Measurements from ENCODE around the gene SIGMAR1. TPM values are rescaled to one million over a fixed set of nuclear protein-coding genes. Genes with fewer than 3 reads are reported as not detected.

The SIGMAR1 gene
- total RNA-seq: 100 to 1,000 TPM; 103 to 142 TPM

DNA sequence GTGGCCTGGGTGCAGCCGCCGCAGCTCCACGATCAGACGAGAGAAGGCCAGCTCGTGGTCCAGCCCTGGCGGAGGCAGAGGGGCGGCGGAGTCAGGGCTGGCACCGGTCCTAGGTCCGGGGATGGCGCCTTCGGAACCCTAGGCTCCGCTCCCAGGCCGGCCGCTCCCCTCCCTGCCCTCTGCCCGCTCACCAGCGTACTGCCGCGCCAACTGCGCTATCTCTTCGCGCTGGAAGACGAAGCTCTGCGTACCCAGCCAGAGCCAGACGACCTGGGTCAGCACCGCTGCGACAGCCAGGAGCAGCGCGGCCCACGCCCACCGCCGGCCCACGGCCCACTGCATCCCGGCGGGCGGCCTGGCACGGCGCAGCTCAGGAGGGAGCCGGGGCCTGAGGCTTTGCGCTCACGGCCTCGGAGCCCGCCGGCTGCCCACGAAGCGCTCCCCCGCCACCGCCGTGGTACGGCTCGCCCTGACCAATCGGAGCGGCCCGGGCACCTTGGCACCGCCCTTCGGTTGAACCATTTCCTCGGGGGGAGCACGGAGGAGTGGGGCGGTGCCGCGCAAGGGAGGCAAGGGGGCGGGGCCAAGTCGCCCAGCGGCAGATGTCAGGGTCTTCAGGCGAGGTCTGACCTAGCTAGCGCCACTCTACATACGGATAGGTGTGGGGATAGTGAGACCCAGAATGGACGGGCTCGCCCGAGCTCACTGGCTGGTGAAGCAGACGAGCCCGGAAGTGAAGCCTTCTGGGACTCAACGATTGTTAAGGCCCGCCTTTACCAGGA is at the start of gene SIGMAR1:
SIGMAR1 (minus strand) TSS at position 432 of the 782 bp plus-strand sequence; CDS start at position 342, 90 bp downstream.
- no peaks in the 10 kb centered on the region for H3K36me3 ChIP-seq
- WGBS: under 1% methylated on average over 66 of the region's 74 CpGs
- H3K4me1 ChIP-seq (replicated peaks): no peaks in the 10 kb centered on the region
- peak within 1 kb of the TSS; percentile 78 to 87 for H3K27ac ChIP-seq
- H3K27me3 ChIP-seq (replicated peaks; ENCODE audit: insufficient read depth): no peaks in the 10 kb centered on the region
- intact Hi-C loops (cut with DNase I): loop anchor here (2.0 kb wide), 1 partner anchor 25 kb away; the partner anchor contains the start of gene RPP25L
- peak within 1 kb of the TSS; percentile 74 to 76 for H3K4me3 ChIP-seq
- TF ChIP-seq, protein P1, sequence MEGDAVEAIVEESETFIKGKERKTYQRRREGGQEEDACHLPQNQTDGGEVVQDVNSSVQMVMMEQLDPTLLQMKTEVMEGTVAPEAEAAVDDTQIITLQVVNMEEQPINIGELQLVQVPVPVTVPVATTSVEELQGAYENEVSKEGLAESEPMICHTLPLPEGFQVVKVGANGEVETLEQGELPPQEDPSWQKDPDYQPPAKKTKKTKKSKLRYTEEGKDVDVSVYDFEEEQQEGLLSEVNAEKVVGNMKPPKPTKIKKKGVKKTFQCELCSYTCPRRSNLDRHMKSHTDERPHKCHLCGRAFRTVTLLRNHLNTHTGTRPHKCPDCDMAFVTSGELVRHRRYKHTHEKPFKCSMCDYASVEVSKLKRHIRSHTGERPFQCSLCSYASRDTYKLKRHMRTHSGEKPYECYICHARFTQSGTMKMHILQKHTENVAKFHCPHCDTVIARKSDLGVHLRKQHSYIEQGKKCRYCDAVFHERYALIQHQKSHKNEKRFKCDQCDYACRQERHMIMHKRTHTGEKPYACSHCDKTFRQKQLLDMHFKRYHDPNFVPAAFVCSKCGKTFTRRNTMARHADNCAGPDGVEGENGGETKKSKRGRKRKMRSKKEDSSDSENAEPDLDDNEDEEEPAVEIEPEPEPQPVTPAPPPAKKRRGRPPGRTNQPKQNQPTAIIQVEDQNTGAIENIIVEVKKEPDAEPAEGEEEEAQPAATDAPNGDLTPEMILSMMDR (IDR thresholded peaks at IDR 0.05): peak in 1 of 4 experiments; percentile 26
- peak; percentile 73 for TF ChIP-seq POLR2A (IDR thresholded peaks at IDR 0.05)
- peak; percentile 94 for TF ChIP-seq POLR2AphosphoS5 (IDR thresholded peaks at IDR 0.05)
- peak; percentile 92 for DNase-seq (ENCODE audit: low spot score)
- no peaks in the 10 kb centered on the region for H3K9me3 ChIP-seq

- 65% methylated on average over 1 of the region's 1 CpG for WGBS
- Histone ChIP-seq H3K36me3 (no peaks in the 10 kb centered on the region), H3K4me3 (no peak overlapping the region), H3K4me1 (replicated peaks) (peaks cover 10% of the 10 kb centered on the region), H3K27me3 (replicated peaks; ENCODE audit: insufficient read depth) (no peaks in the 10 kb centered on the region), H3K27ac (no peak overlapping the region), H3K9me3 (no peaks in the 10 kb centered on the region)
- intact Hi-C loops (cut with DNase I): no loop called here
- no peak for TF ChIP-seq POLR2A (IDR thresholded peaks at IDR 0.05)
- TF ChIP-seq, protein P1 (IDR thresholded peaks at IDR 0.05): no peak
- TF ChIP-seq POLR2AphosphoS5 (IDR thresholded peaks at IDR 0.05): no peak
- DNase-seq (ENCODE audit: low spot score): no peak
These were observed 49.1 kb upstream of the SIGMAR1 start for GRCh38 chr9:34686732-34687131.

GRCh38 chr9:34686231-34686630 is 48.6 kb upstream of the SIGMAR1 start:
- TF ChIP-seq POLR2AphosphoS5 (IDR thresholded peaks at IDR 0.05) (no peak), POLR2A (IDR thresholded peaks at IDR 0.05) (no peak)
- TF ChIP-seq, protein P1 (IDR thresholded peaks at IDR 0.05): no peak
- H3K4me1 ChIP-seq (replicated peaks): peaks cover 10% of the 10 kb centered on the region
- 77% methylated on average over 5 of the region's 5 CpGs for WGBS
- DNase-seq (ENCODE audit: low spot score): no peak
- H3K4me3 ChIP-seq: no peak overlapping the region
- no peak overlapping the region for H3K27ac ChIP-seq
- no peaks in the 10 kb centered on the region for H3K9me3 ChIP-seq
- intact Hi-C loops (cut with DNase I): no loop called here
- H3K27me3 ChIP-seq (replicated peaks; ENCODE audit: insufficient read depth): no peaks in the 10 kb centered on the region
- no peaks in the 10 kb centered on the region for H3K36me3 ChIP-seq

GRCh38 chr9:34685591-34685990 is 48.0 kb upstream of the SIGMAR1 start:
- WGBS: 95% methylated on average over 4 of the region's 4 CpGs
- no peak for DNase-seq (ENCODE audit: low spot score)
- TF ChIP-seq POLR2A (IDR thresholded peaks at IDR 0.05): no peak
- no peak for TF ChIP-seq POLR2AphosphoS5 (IDR thresholded peaks at IDR 0.05)
- TF ChIP-seq, protein P1 (IDR thresholded peaks at IDR 0.05): no peak
- no peaks in the 10 kb centered on the region for H3K9me3 ChIP-seq
- H3K4me3 ChIP-seq: no peak overlapping the region
- no peak overlapping the region for H3K27ac ChIP-seq
- H3K36me3 ChIP-seq: no peaks in the 10 kb centered on the region
- H3K27me3 ChIP-seq (replicated peaks; ENCODE audit: insufficient read depth): no peaks in the 10 kb centered on the region
- intact Hi-C loops (cut with DNase I): no loop called here
- peaks cover 10% of the 10 kb centered on the region for H3K4me1 ChIP-seq (replicated peaks)

GRCh38 chr9:34684816-34685215 is 47.2 kb upstream of the SIGMAR1 start:
- peaks cover 10% of the 10 kb centered on the region for H3K4me1 ChIP-seq (replicated peaks)
- intact Hi-C loops (cut with DNase I): no loop called here
- no peaks in the 10 kb centered on the region for H3K9me3 ChIP-seq
- H3K27ac ChIP-seq: no peak overlapping the region
- TF ChIP-seq, protein P1 (IDR thresholded peaks at IDR 0.05): no peak
- TF ChIP-seq POLR2AphosphoS5 (IDR thresholded peaks at IDR 0.05): no peak
- TF ChIP-seq POLR2A (IDR thresholded peaks at IDR 0.05): no peak
- WGBS: 96% methylated on average over 4 of the region's 4 CpGs
- H3K27me3 ChIP-seq (replicated peaks; ENCODE audit: insufficient read depth): no peaks in the 10 kb centered on the region
- H3K4me3 ChIP-seq: no peak overlapping the region
- no peak for DNase-seq (ENCODE audit: low spot score)
- H3K36me3 ChIP-seq: no peaks in the 10 kb centered on the region
